CD4-positive, alpha-beta T cell treated with Interleukin-4 for 4 hours (primary cell): ENCODE measurements around the gene E4F1.

Source experiments
- DNase-seq: peaks from one replicate; pipeline ENCODE4 v3.0.0-alpha.2; 2020

Gene E4F1

GRCh38 chr16:2277466-2278271 is 54.3 kb downstream of the E4F1 start:
- DNase-seq, result no peak

GRCh38 chr16:2278272-2278608 is 54.8 kb downstream of the E4F1 start:
- DNase-seq, result no peak

GRCh38 chr16:2278956-2279800 is 55.8 kb downstream of the E4F1 start:
- DNase-seq, result no peak

GRCh38 chr16:2280461-2280860 is 57.1 kb downstream of the E4F1 start:
- DNase-seq, result no peak

- no peak for DNase-seq
Measured at GRCh38 chr16:2280981-2281542, 57.7 kb downstream of the E4F1 start.

GRCh38 chr16:2282262-2282661 is 58.9 kb downstream of the E4F1 start:
- DNase-seq, result no peak

- DNase-seq, result no peak
Measured at GRCh38 chr16:2282866-2283555, 59.6 kb downstream of the E4F1 start.

- no peak for DNase-seq
Measured at GRCh38 chr16:2284001-2284770, 60.8 kb downstream of the E4F1 start.

- DNase-seq, result no peak
Measured at GRCh38 chr16:2284797-2285576, 61.6 kb downstream of the E4F1 start.
